ENCODE results near the gene GDPD2.
"Not testable (repeated sequence)": the region's sequence is repeated elsewhere in the genome, so short reads cannot be mapped to it uniquely, and the experiment has no call there.

The GDPD2 gene, protein sequence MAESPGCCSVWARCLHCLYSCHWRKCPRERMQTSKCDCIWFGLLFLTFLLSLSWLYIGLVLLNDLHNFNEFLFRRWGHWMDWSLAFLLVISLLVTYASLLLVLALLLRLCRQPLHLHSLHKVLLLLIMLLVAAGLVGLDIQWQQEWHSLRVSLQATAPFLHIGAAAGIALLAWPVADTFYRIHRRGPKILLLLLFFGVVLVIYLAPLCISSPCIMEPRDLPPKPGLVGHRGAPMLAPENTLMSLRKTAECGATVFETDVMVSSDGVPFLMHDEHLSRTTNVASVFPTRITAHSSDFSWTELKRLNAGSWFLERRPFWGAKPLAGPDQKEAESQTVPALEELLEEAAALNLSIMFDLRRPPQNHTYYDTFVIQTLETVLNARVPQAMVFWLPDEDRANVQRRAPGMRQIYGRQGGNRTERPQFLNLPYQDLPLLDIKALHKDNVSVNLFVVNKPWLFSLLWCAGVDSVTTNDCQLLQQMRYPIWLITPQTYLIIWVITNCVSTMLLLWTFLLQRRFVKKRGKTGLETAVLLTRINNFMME

GRCh38 chrX:70422851-70423341 lies at the start of gene GDPD2:
TSS of gene GDPD2 (plus strand) at chrX:70423314. CDS start at chrX:70424985, 1,671 bp downstream.
- in situ Hi-C loops (cut with MboI; ENCODE audit: low sequenced_read_pairs, unreplicated experiment), result no loop called here
- DNase-seq (ENCODE audit: low spot score), result no peak
- TF ChIP-seq, protein P1, sequence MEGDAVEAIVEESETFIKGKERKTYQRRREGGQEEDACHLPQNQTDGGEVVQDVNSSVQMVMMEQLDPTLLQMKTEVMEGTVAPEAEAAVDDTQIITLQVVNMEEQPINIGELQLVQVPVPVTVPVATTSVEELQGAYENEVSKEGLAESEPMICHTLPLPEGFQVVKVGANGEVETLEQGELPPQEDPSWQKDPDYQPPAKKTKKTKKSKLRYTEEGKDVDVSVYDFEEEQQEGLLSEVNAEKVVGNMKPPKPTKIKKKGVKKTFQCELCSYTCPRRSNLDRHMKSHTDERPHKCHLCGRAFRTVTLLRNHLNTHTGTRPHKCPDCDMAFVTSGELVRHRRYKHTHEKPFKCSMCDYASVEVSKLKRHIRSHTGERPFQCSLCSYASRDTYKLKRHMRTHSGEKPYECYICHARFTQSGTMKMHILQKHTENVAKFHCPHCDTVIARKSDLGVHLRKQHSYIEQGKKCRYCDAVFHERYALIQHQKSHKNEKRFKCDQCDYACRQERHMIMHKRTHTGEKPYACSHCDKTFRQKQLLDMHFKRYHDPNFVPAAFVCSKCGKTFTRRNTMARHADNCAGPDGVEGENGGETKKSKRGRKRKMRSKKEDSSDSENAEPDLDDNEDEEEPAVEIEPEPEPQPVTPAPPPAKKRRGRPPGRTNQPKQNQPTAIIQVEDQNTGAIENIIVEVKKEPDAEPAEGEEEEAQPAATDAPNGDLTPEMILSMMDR (IDR thresholded peaks at IDR 0.05; ENCODE audit: borderline replicate concordance, control extremely low read depth, extremely low read depth, insufficient read depth, missing control alignments), result no peak

- no peak for DNase-seq (ENCODE audit: low spot score)
- TF ChIP-seq, protein P1 (IDR thresholded peaks at IDR 0.05; ENCODE audit: borderline replicate concordance, control extremely low read depth, extremely low read depth, insufficient read depth, missing control alignments), result no peak
- in situ Hi-C loops (cut with MboI; ENCODE audit: low sequenced_read_pairs, unreplicated experiment), result no loop called here
Observed at GRCh38 chrX:70386235-70386634, 36.9 kb upstream of the GDPD2 start.

DNA sequence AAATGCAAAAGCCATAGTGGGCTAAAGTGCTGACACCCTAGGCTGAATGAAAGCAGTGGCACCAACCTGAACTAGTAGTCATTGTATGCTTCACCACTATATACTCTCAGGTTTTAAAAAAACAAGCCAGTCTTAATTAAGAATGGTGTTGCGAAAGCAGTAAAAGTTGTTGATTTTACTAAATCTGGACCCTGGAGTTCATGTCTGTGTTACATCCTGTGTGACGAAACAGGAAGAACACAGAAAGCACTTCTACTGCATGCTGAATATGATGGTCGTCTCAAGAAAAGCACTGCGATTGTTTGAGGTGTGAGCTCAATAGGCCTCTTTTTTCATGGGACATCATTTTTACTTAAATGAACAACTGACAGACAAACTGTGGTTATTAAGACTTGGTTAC lies 24.2 kb upstream of the GDPD2 start:
- TF ChIP-seq, protein P1 (IDR thresholded peaks at IDR 0.05; ENCODE audit: borderline replicate concordance, control extremely low read depth, extremely low read depth, insufficient read depth, missing control alignments), result no peak
- DNase-seq (ENCODE audit: low spot score), result no peak
- in situ Hi-C loops (cut with MboI; ENCODE audit: low sequenced_read_pairs, unreplicated experiment), result no loop called here

GRCh38 chrX:70400181-70400580 lies 22.9 kb upstream of the GDPD2 start:
- in situ Hi-C loops (cut with MboI; ENCODE audit: low sequenced_read_pairs, unreplicated experiment); DNase-seq (ENCODE audit: low spot score): not testable (repeated sequence)

DNA sequence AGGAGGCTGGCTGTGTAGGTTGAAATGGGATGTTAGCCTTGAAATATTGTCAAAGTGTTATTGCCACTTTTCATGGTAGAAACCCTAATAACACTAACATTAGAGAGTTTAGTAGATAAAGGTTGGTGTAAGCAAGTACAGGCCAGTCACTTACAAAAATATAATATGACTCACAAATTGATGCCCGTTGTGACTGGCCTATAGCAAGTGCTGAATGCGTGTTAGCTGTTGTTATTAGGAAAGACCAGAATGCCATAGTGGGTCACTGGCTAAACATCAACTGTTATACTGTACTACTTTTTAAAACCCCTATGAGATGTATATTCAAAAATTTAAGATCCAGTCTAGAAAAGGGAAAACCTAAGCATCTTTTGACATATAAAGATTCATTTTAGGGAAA lies 20.4 kb upstream of the GDPD2 start:
- TF ChIP-seq, protein P1 (IDR thresholded peaks at IDR 0.05; ENCODE audit: borderline replicate concordance, control extremely low read depth, extremely low read depth, insufficient read depth, missing control alignments), result no peak
- DNase-seq (ENCODE audit: low spot score), result no peak
- in situ Hi-C loops (cut with MboI; ENCODE audit: low sequenced_read_pairs, unreplicated experiment), result no loop called here

DNA sequence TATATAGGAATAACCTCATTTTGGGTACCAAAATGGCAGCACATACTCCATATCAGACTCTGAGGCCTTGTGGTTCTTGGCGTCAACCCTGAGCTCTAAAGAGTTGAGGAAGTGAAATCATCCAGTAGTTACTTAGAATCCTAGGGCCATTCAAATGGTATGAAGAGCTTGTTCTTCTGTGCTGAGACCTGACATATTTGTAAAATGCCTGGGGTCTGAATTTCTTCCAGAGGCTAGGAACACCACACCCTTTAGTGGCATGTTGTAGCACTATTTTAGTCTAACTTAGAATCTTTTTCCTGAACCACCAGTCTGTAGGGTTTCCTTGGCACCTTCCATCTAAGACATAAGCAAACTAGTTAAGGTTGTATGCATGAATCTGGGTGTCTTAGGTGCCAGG lies 18.1 kb upstream of the GDPD2 start:
- no peak for DNase-seq (ENCODE audit: low spot score)
- TF ChIP-seq, protein P1 (IDR thresholded peaks at IDR 0.05; ENCODE audit: borderline replicate concordance, control extremely low read depth, extremely low read depth, insufficient read depth, missing control alignments), result no peak
- in situ Hi-C loops (cut with MboI; ENCODE audit: low sequenced_read_pairs, unreplicated experiment), result no loop called here

DNA sequence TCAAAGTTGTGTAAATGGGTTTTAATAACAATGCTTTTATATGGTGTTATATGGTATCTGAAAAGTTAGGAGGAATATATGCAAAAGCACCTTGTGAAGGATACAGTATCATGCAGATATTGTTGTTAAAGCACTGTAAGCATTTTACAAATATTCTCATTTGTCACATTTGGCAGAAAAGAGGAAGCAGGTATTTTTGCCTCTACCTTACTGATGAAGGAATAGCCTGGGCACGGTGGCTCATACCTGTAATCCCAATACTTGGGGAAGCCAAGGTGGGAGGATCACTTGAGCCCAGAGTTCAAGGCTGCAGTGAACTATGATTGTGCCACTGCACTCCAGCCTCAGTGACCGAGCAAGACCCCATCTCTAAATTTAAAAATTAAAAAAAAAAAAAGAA lies 12.2 kb upstream of the GDPD2 start:
- in situ Hi-C loops (cut with MboI; ENCODE audit: low sequenced_read_pairs, unreplicated experiment), result no loop called here
- no peak for DNase-seq (ENCODE audit: low spot score)
- TF ChIP-seq, protein P1 (IDR thresholded peaks at IDR 0.05; ENCODE audit: borderline replicate concordance, control extremely low read depth, extremely low read depth, insufficient read depth, missing control alignments), result no peak
